Measurements from ENCODE around the gene UNC13B.
"Not testable (repeated sequence)": the region's sequence is repeated elsewhere in the genome, so short reads cannot be mapped to it uniquely, and the experiment has no call there.

Gene UNC13B

DNA sequence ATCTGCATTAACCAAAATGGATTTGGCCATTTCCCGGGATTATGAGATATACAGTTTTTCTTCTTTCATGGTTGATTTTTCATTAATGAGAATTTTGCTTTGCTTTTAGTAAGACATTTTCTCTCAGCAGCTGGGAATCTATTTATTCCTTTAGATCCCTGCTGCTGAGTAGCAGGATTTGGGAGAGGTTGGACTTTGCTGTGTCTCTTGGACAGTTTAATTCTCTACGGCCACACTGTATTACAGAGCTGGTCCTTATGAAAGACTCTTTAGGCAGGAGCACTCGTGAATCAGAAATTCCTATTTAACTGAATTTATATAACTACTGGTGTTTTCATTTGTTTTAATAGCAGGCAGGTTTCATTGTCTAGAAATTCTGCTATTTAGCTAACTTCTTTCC is 1.6 kb downstream of the UNC13B start:
- DNase-seq (ENCODE audit: low read depth): no peak

DNA sequence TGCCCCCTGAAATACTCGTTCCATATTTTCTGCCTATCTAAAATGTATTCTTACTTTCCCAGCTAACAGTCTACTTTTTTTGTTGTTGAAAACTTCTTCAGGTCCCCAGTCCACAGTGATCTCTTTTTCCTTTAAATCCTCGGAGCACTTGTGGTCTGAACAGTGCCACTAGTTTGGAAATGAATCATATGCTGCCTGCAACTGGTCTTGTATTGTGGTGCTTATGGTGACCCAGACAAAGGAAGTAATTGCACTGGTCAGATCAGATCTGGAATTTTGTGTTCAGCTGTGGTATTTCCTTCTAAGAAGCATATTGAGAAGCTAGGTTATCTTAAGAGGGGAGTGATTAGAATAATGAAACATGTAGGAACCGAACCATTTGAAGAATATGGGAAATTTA is 2.9 kb downstream of the UNC13B start:
- DNase-seq (ENCODE audit: low read depth): no peak

DNA sequence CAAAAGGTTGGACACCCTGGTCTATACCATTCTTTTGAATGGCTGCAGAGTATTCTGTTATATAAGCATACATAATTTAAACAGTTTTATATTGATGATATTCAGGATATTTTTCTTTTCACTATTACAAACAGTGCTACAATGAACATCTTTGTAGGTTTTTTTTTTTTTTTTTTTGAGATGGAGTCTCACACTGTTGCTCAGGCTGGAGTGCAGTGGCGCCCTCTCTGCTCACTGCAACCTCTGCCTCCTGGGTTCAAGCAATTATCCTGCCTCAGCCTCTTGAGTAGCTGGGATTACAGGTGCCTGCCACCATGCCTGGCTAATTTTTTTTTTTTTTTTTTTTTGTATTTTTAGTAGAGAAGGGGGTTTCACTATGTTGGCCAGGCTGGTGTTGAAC is 5.6 kb downstream of the UNC13B start:
- not testable (repeated sequence) for DNase-seq (ENCODE audit: low read depth)

- DNase-seq (ENCODE audit: low read depth): no peak
Observed at GRCh38 chr9:35168963-35169362, 7.2 kb downstream of the UNC13B start.

GRCh38 chr9:35172878-35173277 is 11.1 kb downstream of the UNC13B start:
- no peak for DNase-seq (ENCODE audit: low read depth)

GRCh38 chr9:35177520-35177919 is 15.7 kb downstream of the UNC13B start:
- no peak for DNase-seq (ENCODE audit: low read depth)

GRCh38 chr9:35179347-35180280 is 17.8 kb downstream of the UNC13B start:
- no peak for DNase-seq (ENCODE audit: low read depth)

- DNase-seq (ENCODE audit: low read depth): no peak
Observed at GRCh38 chr9:35180801-35181200, 19.0 kb downstream of the UNC13B start.

DNA sequence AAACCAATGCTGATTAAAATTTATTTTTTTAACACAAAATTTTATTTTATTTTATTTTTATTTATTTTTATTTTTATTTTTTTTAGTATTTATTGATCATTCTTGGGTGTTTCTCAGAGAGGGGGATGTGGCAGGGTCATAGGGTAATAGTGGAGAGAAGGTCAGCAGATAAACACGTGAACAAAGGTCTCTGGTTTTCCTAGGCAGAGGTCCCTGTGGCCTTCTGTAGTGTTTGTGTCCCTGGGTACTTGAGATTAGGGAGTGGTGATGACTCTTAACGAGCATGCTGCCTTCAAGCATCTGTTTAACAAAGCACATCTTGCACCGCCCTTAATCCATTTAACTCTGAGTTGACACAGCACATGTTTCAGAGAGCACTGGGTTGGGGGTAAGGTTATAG is 20.6 kb downstream of the UNC13B start:
- not testable (repeated sequence) for DNase-seq (ENCODE audit: low read depth)

GRCh38 chr9:35182996-35183754 is 21.4 kb downstream of the UNC13B start:
- not testable (repeated sequence) for DNase-seq (ENCODE audit: low read depth)

DNA sequence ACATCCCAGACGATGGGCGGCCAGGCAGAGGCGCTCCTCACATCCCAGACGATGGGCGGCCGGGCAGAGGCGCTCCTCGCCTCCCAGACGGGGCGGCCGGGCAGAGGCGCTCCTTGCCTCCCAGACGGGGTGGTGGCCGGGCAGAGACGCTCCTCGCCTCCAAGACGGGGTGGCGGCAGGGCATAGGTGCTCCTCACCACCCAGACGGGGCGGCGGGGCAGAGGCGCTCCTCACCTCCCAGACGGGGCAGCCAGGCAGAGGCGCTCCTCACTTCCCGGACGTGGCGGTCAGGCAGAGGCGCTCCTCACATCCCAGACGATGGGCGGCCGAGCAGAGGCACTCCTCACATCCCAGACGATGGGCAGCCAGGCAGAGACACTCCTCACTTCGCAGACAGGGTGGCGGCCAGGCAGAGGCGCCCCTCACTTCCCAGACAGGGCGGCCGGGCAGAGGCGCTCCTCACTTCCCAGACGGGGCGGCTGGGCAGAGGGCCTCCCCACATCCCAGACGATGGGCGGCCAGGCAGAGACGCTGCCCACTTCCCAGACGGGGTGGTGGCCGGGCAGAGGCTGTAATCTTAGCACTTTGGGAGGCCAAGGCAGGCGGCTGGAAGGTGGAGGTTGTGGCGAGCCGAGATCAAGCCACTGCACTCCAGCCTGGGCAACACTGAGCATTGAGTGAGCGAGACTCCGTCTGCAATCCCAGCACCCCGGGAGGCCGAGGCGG is 22.1 kb downstream of the UNC13B start:
- not testable (repeated sequence) for DNase-seq (ENCODE audit: low read depth)

GRCh38 chr9:35186524-35186923 is 24.7 kb downstream of the UNC13B start:
- DNase-seq (ENCODE audit: low read depth): no peak

DNA sequence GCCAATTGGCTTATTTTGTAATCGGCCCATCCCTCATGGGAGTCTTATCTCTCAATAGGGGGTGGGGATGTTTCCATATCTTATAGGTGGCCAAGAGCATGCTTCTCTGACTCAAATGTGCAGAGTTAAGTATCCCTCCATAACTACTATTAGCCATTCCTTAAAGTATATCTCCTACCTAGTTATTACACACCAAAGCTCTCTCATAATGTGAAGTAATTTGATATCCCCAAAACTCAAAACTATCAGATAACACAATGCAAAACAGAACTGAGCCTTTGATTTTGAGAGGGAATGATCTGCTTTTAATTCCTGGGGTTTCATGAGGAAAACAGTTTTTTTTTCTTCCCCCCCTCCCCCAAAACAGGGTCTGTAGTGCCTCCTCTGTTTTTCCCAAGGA is 28.4 kb downstream of the UNC13B start:
- no peak for DNase-seq (ENCODE audit: low read depth)

GRCh38 chr9:35191105-35191504 is 29.3 kb downstream of the UNC13B start:
- DNase-seq (ENCODE audit: low read depth): no peak

DNA sequence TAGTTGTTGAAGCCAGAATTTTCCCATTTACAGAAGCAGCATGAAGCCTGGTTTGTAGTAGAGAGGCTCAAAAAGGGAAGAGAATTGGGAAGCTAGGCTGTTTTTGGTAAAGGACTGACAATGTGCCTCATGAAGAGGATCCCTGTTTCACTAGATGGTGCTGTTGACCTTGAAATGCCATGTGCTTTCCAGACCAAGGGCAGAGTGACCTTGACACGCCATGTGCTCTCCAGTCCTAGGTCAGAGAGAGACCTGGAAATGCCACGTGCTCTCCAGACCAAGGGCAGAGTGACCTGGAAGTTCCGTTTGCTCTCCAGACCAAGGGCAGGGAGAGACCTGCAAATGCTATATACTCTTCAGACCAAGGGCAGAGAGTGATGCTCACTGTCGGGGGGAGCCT is 32.0 kb downstream of the UNC13B start:
- DNase-seq (ENCODE audit: low read depth): no peak

- no peak for DNase-seq (ENCODE audit: low read depth)
Observed at GRCh38 chr9:35195683-35196082, 33.9 kb downstream of the UNC13B start.

DNA sequence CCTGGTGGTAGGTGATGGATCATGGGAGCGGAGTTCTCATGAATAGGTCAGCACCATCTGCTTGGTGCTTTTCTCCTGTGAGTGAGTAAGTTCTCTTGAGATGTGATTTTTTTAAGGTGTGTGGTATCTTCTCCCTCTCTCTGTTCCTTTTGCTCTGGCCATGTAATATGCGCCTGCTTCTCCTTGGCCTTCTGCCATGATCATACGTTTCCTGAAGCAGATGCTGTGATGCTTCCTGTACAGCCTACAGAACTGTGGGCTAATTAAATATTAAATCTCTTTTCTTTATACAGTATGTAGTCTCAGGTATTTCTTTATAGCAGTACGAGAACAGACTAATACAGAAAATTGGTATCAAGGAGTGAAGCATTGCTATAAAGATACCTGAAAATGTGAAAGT is 36.4 kb downstream of the UNC13B start:
- DNase-seq (ENCODE audit: low read depth): no peak

GRCh38 chr9:35203528-35203927 is 41.7 kb downstream of the UNC13B start:
- DNase-seq (ENCODE audit: low read depth): no peak

DNA sequence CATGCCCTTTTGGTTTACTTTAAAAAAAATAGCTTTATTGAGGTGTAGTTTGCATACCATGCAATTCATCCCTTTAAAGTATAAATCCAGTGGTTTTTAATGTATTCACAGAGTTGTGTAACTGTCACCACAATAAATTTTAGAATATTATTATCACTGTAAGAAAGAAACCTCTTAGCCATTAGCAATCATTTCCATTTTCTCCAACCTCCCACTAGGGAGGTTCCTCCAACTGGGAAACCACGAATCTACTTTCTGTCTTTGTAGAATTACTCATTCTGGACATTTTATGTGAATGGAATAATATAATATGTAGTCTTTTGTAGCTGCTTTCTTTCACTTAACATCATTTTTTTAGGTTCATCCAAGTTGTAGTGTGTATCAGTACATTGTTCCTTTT is 43.5 kb downstream of the UNC13B start:
- no peak for DNase-seq (ENCODE audit: low read depth)

DNA sequence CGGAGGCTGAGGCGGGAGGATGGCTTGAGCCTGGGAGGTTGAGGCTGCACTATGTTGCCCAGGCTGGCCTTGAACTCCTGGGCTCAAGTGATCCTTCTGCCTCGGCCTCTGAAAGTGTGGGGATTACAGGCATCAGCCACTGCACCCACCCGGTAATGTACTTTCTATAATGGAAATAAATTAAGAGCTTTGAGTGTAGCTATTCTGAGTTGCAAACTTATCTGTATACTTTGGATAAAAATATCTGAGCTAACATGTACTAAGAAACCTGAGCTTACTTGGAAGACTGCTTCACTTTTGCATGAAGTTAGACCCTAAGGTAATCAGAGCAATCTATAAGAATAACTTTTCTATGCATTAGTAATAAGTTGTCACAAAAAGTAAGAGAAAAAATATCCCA is 50.0 kb downstream of the UNC13B start:
- DNase-seq (ENCODE audit: low read depth): no peak

DNA sequence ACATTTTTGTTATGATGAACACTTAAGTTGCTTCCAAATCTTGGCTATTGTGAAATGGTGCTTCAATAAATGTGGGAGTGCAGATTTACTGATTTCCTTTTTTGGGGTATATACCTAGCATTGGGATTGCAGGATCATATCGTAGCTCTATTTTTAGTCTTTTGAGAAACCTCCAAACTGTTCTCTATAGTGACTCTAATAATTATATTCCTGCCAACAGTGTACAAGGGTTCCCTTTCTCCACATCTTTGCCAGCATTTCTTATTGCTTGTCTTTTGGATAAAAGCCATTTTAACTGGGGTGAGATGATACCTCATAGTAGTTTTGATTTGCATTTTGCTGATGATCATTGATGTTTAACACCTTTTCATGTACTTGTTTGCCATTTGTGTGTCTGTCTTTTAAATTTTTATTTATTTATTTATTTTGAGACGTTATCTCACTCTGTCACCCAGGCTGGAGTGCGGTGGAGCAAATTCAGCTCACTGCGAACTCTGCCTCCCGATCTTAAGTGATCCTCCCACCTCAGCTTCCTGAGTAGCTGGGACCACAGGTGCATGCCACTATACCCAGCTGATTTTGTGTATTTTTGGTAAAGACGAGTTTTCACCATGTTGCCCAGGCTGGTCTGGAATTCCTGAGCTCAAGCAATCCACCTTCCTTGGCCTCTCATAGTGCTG is 59.0 kb downstream of the UNC13B start:
- DNase-seq (ENCODE audit: low read depth): no peak

DNA sequence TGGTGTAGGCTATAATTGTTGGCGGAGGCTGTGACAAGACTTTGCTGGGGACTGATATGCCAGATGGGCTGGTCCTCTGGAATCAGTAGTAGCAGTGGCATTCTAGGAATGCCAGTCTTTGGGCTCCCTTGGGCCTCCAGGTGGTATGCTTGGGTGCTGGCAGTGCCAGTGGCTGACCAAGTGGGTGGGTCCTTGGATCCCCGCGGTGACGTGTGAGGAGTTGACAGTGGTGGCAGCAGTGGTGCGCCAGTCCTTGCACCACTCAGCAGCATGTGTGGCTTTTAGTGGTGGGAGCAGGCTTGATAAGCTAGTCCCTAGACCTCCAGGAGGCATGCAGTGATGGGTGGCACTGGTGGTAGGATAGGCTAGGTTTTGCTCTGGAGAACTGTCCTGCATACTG is 63.9 kb downstream of the UNC13B start:
- DNase-seq (ENCODE audit: low read depth): no peak
